AG09319 (cell line): Measurements from ENCODE around the gene TANGO6.
A peak's percentile ranks its signal among the peaks of the same experiment; 100 is the strongest.
"Not testable (repeated sequence)": the region's sequence is repeated elsewhere in the genome, so short reads cannot be mapped to it uniquely, and the experiment has no call there.

Experiments used
- DNase-seq: peaks from one replicate; pipeline ENCODE4 v3.0.0-alpha.2; 2010; ENCODE audit warnings: low read depth; ENCODE audit errors: extremely low read depth
- CTCF ChIP-seq: IDR thresholded peaks from 2 replicates; pipeline ENCODE4 v1.5.1; 2011; ENCODE audit warnings: low read depth, mild to moderate bottlenecking, inconsistent platforms, low read length, moderate library complexity

Gene TANGO6

GRCh38 chr16:68823401-68824135, 19.8 kb upstream of the TANGO6 start:
- peak; percentile 56 for DNase-seq
- TF ChIP-seq CTCF = no peak

GRCh38 chr16:68825427-68825826, 17.9 kb upstream of the TANGO6 start:
- no peak for TF ChIP-seq CTCF
- no peak for DNase-seq

- no peak for TF ChIP-seq CTCF
- no peak for DNase-seq
Observed at GRCh38 chr16:68826652-68827051, 16.7 kb upstream of the TANGO6 start.

GRCh38 chr16:68833251-68833650, 10.1 kb upstream of the TANGO6 start:
- TF ChIP-seq CTCF = no peak
- no peak for DNase-seq

- DNase-seq = no peak
Observed at GRCh38 chr16:68834550-68834949, 8.8 kb upstream of the TANGO6 start.

GRCh38 chr16:68835970-68836369, 7.4 kb upstream of the TANGO6 start:
- TF ChIP-seq CTCF = no peak
- no peak for DNase-seq

More at GRCh38 chr16:68834550-68834949, 8.8 kb upstream of the TANGO6 start:
- TF ChIP-seq CTCF = no peak

GRCh38 chr16:68839831-68840230, 3.5 kb upstream of the TANGO6 start:
- no peak for DNase-seq
- TF ChIP-seq CTCF = no peak

- not testable (repeated sequence) for DNase-seq
Observed at GRCh38 chr16:68842964-68843481, 308 bp upstream of the TANGO6 start.
